ENCODE data around the gene ATP13A2.
"Not testable (repeated sequence)": the region's sequence is repeated elsewhere in the genome, so short reads cannot be mapped to it uniquely, and the experiment has no call there.

Gene ATP13A2

GRCh38 chr1:16949026-16949425, 62.7 kb downstream of the ATP13A2 start:
- DNase-seq: not testable (repeated sequence)

DNA sequence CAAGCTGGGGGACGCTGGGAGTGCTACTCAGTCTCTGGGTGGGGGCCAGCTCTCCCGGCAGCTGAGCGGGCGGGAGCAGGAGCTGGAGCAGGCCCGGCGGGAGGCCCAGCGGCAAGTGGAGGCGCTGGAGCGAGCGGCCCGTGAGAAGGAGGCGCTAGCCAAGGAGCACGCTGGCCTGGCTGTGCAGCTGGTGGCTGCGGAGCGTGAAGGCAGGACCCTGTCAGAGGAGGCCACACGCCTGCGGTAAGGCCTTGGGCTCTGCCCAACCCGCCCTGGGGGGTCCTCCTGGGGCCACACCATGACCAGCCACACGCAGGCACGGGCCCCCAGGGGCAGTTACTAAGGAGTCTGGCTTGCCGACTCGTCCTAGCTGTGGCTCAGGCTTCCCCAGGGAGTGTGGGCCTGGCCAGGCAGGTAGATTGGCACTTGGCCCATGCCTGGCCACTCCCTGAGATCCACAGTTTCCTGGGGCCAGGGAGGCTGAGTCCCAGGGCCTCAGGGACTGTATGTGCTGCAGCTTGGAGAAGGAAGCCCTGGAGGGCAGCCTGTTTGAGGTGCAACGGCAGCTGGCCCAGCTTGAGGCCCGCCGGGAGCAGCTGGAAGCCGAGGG, 63.3 kb downstream of the ATP13A2 start:
- DNase-seq: not testable (repeated sequence)

DNA sequence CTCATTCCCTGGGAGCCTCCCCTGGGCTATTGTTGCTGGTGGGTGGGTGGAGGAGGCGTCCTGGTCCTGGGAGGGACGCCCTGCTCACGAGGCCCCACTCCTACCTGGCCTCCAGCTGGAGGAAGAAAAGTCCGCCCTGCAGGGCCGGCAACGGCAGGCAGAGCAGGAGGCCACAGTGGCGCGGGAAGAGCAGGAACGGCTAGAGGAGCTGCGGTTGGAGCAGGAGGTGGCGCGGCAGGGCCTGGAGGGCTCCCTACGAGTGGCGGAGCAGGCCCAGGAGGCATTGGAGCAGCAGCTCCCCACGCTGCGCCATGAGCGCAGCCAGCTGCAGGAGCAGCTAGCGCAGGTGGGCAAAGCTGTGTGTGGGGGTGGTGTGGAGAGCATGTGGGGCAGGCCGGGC, 65.1 kb downstream of the ATP13A2 start:
- DNase-seq: no peak

DNA sequence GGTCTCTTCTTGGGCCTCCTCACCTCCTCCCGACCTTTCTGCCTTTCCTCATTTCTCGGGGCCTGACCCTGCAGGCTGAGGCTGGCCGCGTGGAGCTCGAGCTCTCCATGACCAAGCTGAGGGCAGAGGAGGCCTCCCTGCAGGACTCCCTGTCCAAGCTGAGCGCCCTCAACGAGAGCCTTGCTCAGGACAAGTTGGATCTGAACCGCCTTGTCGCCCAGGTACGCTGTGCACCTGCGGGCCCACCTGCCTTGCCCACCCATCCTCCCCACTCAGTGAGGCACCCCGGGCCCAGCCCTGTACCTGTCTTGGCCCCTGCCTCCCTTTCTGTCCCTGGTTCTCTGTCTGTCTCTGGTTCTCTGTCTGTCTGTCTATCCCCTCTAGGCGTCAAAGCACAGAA, 65.5 kb downstream of the ATP13A2 start:
- DNase-seq: not testable (repeated sequence)

GRCh38 chr1:16945512-16945911, 66.2 kb downstream of the ATP13A2 start:
- not testable (repeated sequence) for DNase-seq

DNA sequence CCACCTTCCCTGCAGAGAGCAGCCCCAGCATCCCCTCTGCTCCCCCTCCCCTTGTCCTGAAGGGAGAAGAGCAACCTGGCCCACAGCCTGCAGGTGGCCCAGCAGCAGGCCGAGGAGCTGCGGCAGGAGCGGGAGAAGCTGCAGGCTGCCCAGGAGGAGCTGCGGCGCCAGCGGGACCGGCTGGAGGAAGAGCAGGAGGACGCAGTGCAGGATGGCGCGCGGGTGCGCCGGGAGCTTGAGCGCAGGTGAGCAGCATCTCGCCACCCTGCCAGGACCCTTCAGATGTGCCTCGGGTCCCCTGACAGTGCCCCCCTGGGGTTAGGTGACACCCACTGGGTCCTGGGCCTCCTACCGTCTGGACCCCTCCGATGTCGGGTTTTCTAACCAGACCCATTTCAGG, 67.7 kb downstream of the ATP13A2 start:
- DNase-seq: no peak

- DNase-seq: not testable (repeated sequence)
Measured at GRCh38 chr1:16939386-16940180, 72.1 kb downstream of the ATP13A2 start.

DNA sequence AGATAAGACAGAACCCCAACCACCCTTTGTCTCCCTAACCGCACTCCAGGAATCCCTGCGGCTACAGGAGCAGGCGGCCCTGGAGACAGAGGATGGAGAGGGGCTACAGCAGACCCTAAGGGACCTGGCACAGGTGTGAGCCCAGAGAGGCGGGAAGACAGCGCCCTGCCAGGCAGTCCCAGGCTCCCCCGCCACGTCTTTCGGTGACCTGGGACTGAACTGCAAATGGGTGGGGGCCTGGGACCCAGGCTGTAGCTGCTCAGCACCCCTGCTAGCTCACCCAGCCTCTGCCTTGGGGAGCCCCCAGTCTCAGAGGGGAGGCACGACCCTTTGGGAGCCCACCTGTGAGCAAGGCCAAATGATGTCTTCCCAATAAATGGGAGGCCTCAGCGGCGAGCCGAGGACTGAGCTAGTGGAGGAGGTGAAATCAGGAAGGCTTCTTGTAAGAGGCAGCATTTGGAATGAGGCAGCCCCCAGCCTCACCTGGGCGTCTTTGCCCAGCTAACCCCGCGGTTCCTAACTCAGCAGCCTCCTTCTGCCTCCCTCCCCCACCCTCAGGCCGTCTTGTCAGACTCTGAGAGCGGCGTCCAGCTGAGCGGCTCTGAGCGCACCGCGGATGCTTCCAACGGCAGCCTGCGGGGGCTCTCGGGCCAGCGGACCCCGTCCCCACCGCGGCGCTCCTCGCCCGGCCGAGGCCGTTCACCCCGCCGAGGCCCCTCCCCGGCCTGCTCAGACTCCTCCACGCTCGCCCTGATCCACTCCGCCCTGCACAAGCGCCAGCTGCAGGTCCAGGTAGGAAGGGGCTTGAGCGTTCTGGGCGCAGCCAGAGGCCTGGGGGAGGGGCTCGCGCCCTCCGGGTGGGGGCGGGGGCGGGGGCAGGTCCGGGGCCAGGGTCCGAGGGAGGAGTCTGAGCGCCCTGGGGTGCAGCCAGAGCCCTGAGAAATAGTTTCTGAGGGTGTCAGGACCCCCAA, 73.1 kb downstream of the ATP13A2 start:
- DNase-seq: no peak

- not testable (repeated sequence) for DNase-seq
Measured at GRCh38 chr1:16936580-16936979, 75.1 kb downstream of the ATP13A2 start.
